A549 treated with RU486 at 1 μM for 4 hours (cell line): ENCODE data around the gene TFCP2. TPM values are rescaled to one million over a fixed set of nuclear protein-coding genes. Genes with fewer than 3 reads are reported as not detected.

ENCODE experiments used
- total RNA-seq: library from RNA; stranded (reverse); fragments of 200-300 nt; extraction: Qiagen RNA extraction; gene quantifications from 5 replicates; pipeline ENCODE4 v1.2.3, GENCODE V29; 2022; ENCODE audit warnings: low read depth

Gene TFCP2
- total RNA-seq = 19.5 to 21.8 TPM (median 20.0 TPM) in 5 replicates

GRCh38 chr12:51172515-51173431 is at the start of gene TFCP2:
Gene TFCP2 (minus strand): TSS chr12:51173135. CDS start chr12:51172422, 713 bp downstream.

GRCh38 chr12:51217968-51218606 is 45.2 kb upstream of the TFCP2 start, which contains the start of gene POU6F1:
Gene POU6F1 (minus strand): TSS chr12:51218062. CDS start chr12:51206836, 11,226 bp downstream.

GRCh38 chr12:51083126-51083833 is 89.7 kb downstream of the TFCP2 start, which contains the start of gene CSRNP2:
Gene CSRNP2 (minus strand): TSS chr12:51083596. CDS start chr12:51076561, 7,035 bp downstream.

GRCh38 chr12:51047655-51048540 is 125.0 kb downstream of the TFCP2 start, which contains the start of gene LETMD1:
Gene LETMD1 (plus strand): TSS chr12:51048327. CDS start chr12:51048357, 30 bp downstream.

Other genes with a start within 250 kb of the TFCP2 start
- not detected in 5 replicates for gene HIGD1C, start 220.6 kb downstream of the TFCP2 start, total RNA-seq
- gene SLC11A2, start 146.8 kb downstream of the TFCP2 start, total RNA-seq = 17.0 to 24.0 TPM (median 22.8 TPM) in 5 replicates
- gene LETMD1, start 124.8 kb downstream of the TFCP2 start, total RNA-seq = 19.8 to 27.4 TPM (median 25.4 TPM) in 5 replicates
- 8.7 to 14.0 TPM (median 13.4 TPM) in 5 replicates for gene CSRNP2, start 89.5 kb downstream of the TFCP2 start, total RNA-seq
- 1.1 to 2.5 TPM (median 1.1 TPM) in 5 replicates for gene POU6F1, start 44.9 kb upstream of the TFCP2 start, total RNA-seq
- 321 to 367 TPM (median 346 TPM) in 5 replicates for gene DAZAP2, start 65.7 kb upstream of the TFCP2 start, total RNA-seq
- 22.2 to 27.7 TPM (median 24.5 TPM) in 5 replicates for gene SMAGP, start 97.3 kb upstream of the TFCP2 start, total RNA-seq
- 0.12 to 0.21 TPM (median 0.15 TPM) in 4 of 5 replicates, not detected in the other for gene BIN2, start 151.0 kb upstream of the TFCP2 start, total RNA-seq
- gene CELA1, start 173.5 kb upstream of the TFCP2 start, total RNA-seq = not detected in 5 replicates
- 2.6 to 4.3 TPM (median 4.0 TPM) in 5 replicates for gene GALNT6, start 218.3 kb upstream of the TFCP2 start, total RNA-seq